Parathyroid adenoma (tissue), 2 donors: ENCODE results near the gene DIAPH2.

Source experiments
- H2AFZ ChIP-seq: fragments of 300-600 bp; sonication (generic); one replicate; pipeline ENCODE4 v1.7.0; 2017; ENCODE audit warnings: antibody characterized with exemption, mild to moderate bottlenecking
- H3K27ac ChIP-seq: fragments of 300-600 bp; sonication (generic); one replicate; pipeline ENCODE4 v1.7.0; 2017
- H3K27me3 ChIP-seq: fragments of 300-600 bp; sonication (generic); one replicate; pipeline ENCODE4 v1.7.0; 2017; ENCODE audit warnings: low read length; ENCODE audit not compliant: control insufficient read depth, insufficient read depth
- H3K36me3 ChIP-seq: fragments of 300-600 bp; sonication (generic); one replicate; pipeline ENCODE4 v1.7.0; 2017; ENCODE audit warnings: low read length; ENCODE audit not compliant: control insufficient read depth, insufficient read depth
- H3K4me1 ChIP-seq: fragments of 300-600 bp; sonication (generic); one replicate; pipeline ENCODE4 v1.7.0; 2017; ENCODE audit warnings: control low read depth
- H3K4me2 ChIP-seq: fragments of 300-600 bp; sonication (generic); one replicate; pipeline ENCODE4 v1.7.0; 2017; ENCODE audit warnings: low read length
- H3K4me3 ChIP-seq: fragments of 300-600 bp; sonication (generic); one replicate; pipeline ENCODE4 v1.7.0; 2017; ENCODE audit warnings: low read depth, low read length
- H3K79me2 ChIP-seq: fragments of 300-600 bp; sonication (generic); one replicate; pipeline ENCODE4 v1.7.0; 2017; ENCODE audit warnings: control low read depth
- H3K9ac ChIP-seq: fragments of 300-600 bp; sonication (generic); one replicate; pipeline ENCODE4 v1.7.0; 2017; ENCODE audit warnings: mild to moderate bottlenecking
- H3K9me3 ChIP-seq: fragments of 300-600 bp; sonication (generic); one replicate; pipeline ENCODE4 v1.7.0; 2017; ENCODE audit warnings: low read length; ENCODE audit not compliant: control insufficient read depth
- TF ChIP-seq, protein P1 (sequence below): fragments of 300-600 bp; sonication (generic); IDR thresholded peaks from one replicate; pipeline ENCODE4 v1.7.0; 2017; ENCODE audit warnings: antibody characterized with exemption, mild to moderate bottlenecking
- donor health status: primary hyperparathyroidism.

DIAPH2 gene

DNA sequence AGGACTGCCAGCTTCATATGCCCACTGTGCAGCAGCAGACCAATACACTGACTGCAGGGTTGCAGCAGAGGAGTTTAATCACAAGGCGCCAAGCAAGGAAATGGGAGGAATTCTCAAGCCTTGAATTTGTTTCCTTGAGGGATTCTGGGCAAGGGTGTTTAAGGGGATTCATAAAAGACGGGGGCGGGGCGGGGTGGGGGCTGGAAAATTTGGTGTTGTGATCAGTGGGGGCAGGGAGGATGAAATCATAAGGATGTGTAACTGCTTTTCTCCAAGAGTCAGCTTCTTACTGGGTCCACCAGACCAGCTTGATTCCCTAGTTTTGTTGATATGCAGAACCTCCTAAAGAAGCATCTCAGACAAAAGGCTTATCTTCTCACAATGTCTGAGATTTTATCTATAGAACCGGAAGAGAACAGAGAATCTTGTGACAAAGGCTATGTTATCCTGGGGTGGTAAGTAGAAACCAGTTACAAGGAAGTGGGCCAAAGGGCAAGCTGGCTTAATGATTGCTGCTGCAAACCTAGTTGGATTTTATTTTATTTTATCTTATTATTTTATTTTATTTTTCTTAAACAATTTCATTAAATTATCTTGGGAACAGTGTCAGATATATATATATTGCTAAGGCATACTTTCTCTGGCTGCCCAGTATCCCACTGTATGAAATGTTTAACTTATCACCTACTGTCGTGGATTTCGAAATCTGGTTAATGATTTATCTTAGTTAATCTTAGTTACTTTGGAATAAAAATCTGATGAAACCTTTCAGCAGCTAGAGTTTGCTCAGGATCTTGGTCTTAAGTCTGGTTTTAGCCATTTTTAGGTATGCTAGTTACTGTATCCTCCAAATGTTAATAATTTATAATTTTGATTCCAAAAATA, 475.5 kb downstream of the DIAPH2 start:
- Histone ChIP-seq H3K27ac (no peak overlapping the region), H3K4me2 (no peak overlapping the region), H3K9me3 (no peaks in the 10 kb centered on the region), H3K36me3 (no peaks in the 10 kb centered on the region), H3K4me1 (no peaks in the 10 kb centered on the region), H3K4me3 (no peak overlapping the region), H3K27me3 (no peaks in the 10 kb centered on the region), H2AFZ (no peak overlapping the region), H3K9ac (no peak overlapping the region), H3K79me2 (no peaks in the 10 kb centered on the region)
- TF ChIP-seq, protein P1, sequence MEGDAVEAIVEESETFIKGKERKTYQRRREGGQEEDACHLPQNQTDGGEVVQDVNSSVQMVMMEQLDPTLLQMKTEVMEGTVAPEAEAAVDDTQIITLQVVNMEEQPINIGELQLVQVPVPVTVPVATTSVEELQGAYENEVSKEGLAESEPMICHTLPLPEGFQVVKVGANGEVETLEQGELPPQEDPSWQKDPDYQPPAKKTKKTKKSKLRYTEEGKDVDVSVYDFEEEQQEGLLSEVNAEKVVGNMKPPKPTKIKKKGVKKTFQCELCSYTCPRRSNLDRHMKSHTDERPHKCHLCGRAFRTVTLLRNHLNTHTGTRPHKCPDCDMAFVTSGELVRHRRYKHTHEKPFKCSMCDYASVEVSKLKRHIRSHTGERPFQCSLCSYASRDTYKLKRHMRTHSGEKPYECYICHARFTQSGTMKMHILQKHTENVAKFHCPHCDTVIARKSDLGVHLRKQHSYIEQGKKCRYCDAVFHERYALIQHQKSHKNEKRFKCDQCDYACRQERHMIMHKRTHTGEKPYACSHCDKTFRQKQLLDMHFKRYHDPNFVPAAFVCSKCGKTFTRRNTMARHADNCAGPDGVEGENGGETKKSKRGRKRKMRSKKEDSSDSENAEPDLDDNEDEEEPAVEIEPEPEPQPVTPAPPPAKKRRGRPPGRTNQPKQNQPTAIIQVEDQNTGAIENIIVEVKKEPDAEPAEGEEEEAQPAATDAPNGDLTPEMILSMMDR: no peak

DNA sequence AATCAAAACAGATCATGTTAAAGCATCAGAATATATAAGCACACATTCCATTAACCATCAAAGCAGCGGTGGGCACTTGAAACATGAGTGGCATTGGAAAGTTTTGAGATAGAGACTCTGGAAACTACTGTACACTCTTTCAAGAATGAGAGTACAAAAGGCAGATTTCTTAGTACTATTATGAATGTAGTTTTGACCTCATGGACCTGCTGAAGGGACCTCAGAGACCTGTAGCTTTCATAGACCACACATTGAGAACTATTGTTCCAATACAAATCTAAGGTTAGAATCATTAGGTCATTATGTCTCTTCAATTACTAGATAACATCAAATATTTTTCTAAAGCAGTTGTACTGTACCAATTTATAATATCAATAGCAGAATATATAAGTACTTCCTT, 482.7 kb downstream of the DIAPH2 start:
- Histone ChIP-seq H3K27ac (no peak overlapping the region), H2AFZ (no peak overlapping the region), H3K27me3 (no peaks in the 10 kb centered on the region), H3K4me2 (no peak overlapping the region), H3K36me3 (no peaks in the 10 kb centered on the region), H3K4me1 (no peaks in the 10 kb centered on the region), H3K9ac (no peak overlapping the region), H3K4me3 (no peak overlapping the region), H3K79me2 (no peaks in the 10 kb centered on the region), H3K9me3 (no peaks in the 10 kb centered on the region)
- TF ChIP-seq, protein P1: no peak

DNA sequence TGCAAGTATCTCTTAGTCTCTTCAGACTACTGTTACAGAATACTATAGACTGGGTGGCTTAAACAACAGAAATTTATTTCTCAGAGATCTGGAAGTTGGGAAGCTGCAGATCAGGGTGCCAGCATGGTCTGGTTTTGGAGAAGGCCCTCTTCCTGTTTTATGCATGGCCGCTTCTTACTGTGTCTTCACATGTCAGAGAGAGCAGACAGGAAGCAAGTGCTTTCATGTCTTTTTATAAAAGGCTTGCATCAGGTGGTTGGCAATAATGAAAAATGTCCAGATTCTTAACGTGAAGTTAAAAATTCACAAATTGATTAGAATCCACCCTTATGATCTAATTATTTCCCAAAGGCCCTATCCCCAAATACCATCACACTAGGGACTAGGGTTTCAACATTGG, 484.0 kb downstream of the DIAPH2 start:
- no peaks in the 10 kb centered on the region for H3K27me3 ChIP-seq
- H2AFZ ChIP-seq: no peak overlapping the region
- no peak overlapping the region for H3K4me2 ChIP-seq
- H3K9ac ChIP-seq: no peak overlapping the region
- TF ChIP-seq, protein P1: no peak
- no peaks in the 10 kb centered on the region for H3K79me2 ChIP-seq
- no peaks in the 10 kb centered on the region for H3K9me3 ChIP-seq
- no peak overlapping the region for H3K4me3 ChIP-seq
- no peaks in the 10 kb centered on the region for H3K36me3 ChIP-seq
- H3K27ac ChIP-seq: no peak overlapping the region
- no peaks in the 10 kb centered on the region for H3K4me1 ChIP-seq

DNA sequence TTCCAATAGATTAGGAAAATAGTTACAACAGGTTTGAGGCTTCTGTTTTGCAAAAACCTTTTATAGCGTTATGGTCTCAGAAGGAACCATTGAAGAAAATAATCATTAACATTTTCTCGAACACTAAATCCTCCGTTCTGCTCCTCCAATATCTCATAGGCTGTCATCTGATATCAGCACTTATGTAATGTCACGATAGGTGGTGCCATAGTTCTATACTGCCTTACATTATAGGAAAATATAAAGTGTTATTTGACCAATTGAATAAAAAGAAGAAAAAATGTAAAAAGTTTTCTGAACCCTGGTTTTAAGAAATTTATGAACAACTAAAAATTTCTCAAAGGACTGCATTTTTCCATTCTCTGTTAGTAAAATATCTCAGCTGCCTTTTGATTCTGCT, 490.5 kb downstream of the DIAPH2 start:
- Histone ChIP-seq H3K4me2 (no peak overlapping the region), H3K27ac (no peak overlapping the region), H3K36me3 (no peaks in the 10 kb centered on the region), H3K9ac (no peak overlapping the region), H2AFZ (no peak overlapping the region), H3K27me3 (no peaks in the 10 kb centered on the region), H3K4me1 (no peaks in the 10 kb centered on the region), H3K4me3 (no peak overlapping the region), H3K79me2 (no peaks in the 10 kb centered on the region), H3K9me3 (no peaks in the 10 kb centered on the region)
- TF ChIP-seq, protein P1: no peak

DNA sequence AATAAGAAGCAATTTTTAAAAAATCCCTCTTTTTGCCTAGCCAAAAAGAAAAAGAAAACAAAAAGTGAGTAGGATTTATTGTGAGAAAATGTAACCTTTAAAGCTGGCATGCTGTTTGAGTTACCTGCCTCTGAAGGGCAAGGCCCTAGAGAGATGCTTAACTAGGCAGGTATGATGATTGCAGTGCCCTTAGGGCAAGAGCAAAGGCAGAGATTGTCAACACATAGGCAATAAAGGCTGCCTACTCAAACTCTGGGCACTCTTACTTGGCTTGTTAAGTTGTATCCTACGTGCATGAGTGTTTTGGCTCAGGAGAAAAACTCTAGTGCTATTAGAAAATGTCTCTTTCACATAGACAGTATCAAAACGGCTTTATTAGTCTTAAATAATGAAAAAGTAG, 505.0 kb downstream of the DIAPH2 start:
- Histone ChIP-seq H3K4me2 (no peak overlapping the region), H3K9me3 (no peaks in the 10 kb centered on the region), H3K27me3 (no peaks in the 10 kb centered on the region), H3K4me1 (no peaks in the 10 kb centered on the region), H3K4me3 (no peak overlapping the region), H3K79me2 (no peaks in the 10 kb centered on the region), H3K9ac (no peak overlapping the region), H3K36me3 (no peaks in the 10 kb centered on the region), H2AFZ (no peak overlapping the region), H3K27ac (no peak overlapping the region)
- TF ChIP-seq, protein P1: no peak
